Breast epithelium (tissue), 3 donors: ENCODE measurements around the gene SLC22A3.

ENCODE experiments used
- POLR2A ChIP-seq: fragments of 450-650 bp; IDR thresholded peaks from one replicate; pipeline ENCODE4 v1.6.1; 2016; ENCODE audit warnings: antibody characterized with exemption, mild to moderate bottlenecking, moderate library complexity
- POLR2AphosphoS5 ChIP-seq, 3 donors: sonication (generic); formaldehyde crosslinking; IDR thresholded peaks; one replicate each; pipeline ENCODE4 v1.6.1; 2017; ENCODE audit warnings: antibody characterized with exemption in 3 of 3
- TF ChIP-seq, protein P1 (sequence below), 3 donors: fragments of 450-650 bp; IDR thresholded peaks; one replicate each; pipeline ENCODE4 v1.5.1; 2016 to 2017; ENCODE audit warnings: antibody characterized with exemption in 3 of 3, mild to moderate bottlenecking in 3 of 3, moderate library complexity in 3 of 3

DNA sequence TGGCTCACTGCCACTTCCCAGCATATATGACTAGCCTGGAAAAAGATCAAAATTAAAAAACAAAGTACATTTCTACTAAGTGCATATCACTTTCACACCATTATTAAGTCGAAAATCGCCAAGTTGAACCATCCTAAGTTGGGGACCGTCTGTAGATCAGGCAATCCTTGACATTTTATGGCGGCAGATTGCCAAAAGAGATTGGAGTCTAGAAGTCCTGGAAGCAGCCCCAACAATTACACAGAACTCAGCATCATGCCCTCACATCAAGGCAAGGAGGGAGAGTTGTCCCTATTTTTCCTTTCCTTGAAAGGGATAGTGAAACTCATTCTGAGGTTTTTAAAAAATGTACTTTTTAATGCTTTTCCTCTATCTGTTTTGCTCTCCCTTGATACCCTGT lies 30.7 kb downstream of the SLC22A3 start:
- TF ChIP-seq, protein P1, sequence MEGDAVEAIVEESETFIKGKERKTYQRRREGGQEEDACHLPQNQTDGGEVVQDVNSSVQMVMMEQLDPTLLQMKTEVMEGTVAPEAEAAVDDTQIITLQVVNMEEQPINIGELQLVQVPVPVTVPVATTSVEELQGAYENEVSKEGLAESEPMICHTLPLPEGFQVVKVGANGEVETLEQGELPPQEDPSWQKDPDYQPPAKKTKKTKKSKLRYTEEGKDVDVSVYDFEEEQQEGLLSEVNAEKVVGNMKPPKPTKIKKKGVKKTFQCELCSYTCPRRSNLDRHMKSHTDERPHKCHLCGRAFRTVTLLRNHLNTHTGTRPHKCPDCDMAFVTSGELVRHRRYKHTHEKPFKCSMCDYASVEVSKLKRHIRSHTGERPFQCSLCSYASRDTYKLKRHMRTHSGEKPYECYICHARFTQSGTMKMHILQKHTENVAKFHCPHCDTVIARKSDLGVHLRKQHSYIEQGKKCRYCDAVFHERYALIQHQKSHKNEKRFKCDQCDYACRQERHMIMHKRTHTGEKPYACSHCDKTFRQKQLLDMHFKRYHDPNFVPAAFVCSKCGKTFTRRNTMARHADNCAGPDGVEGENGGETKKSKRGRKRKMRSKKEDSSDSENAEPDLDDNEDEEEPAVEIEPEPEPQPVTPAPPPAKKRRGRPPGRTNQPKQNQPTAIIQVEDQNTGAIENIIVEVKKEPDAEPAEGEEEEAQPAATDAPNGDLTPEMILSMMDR (IDR thresholded peaks at IDR 0.05): no peak
- TF ChIP-seq POLR2A (no peak), POLR2AphosphoS5 (IDR thresholded peaks at IDR 0.05) (no peak)
